Activated naive CD4-positive, alpha-beta T cell treated with anti-CD3 and anti-CD28 coated beads, Interleukin-2, amount 50 U/mL, for 72 hours (primary cell): ENCODE data around the gene SMIM32. TPM values are rescaled to one million over a fixed set of nuclear protein-coding genes. Genes with fewer than 3 reads are reported as not detected.

Experiments
- ATAC-seq, 2 donors: fragments of 150-1000 bp; cut with Tn5 transposase; 2 replicates each; pipeline ENCODE4 v1.10.0; 2021; ENCODE audit warnings: mild to moderate bottlenecking in 2 of 2, moderate library complexity in 2 of 2
- DNase-seq, 2 donors: peaks; one replicate each; pipeline ENCODE4 v3.0.0; 2021 to 2022; ENCODE audit warnings: low spot score in 2 of 2
- H3K27ac Mint-ChIP-seq, 2 donors: one replicate each; pipeline ENCODE4 v1.8.0; 2022; ENCODE audit warnings: mild to moderate bottlenecking in 2 of 2, mixed read lengths in 2 of 2
- H3K36me3 Mint-ChIP-seq, 2 donors: one replicate each; pipeline ENCODE4 v1.8.0; 2022; ENCODE audit warnings: mixed read lengths in 2 of 2
- H3K9me3 Mint-ChIP-seq, 2 donors: one replicate each; pipeline ENCODE4 v1.8.0; 2022; ENCODE audit warnings: mixed read lengths in 2 of 2
- total RNA-seq, 2 donors: library from RNA; stranded (reverse); gene quantifications; one replicate each; pipeline ENCODE4 v1.2.3, GENCODE V29; 2022

SMIM32 gene
- total RNA-seq, 2 donors from 2014 or later: not detected

DNA sequence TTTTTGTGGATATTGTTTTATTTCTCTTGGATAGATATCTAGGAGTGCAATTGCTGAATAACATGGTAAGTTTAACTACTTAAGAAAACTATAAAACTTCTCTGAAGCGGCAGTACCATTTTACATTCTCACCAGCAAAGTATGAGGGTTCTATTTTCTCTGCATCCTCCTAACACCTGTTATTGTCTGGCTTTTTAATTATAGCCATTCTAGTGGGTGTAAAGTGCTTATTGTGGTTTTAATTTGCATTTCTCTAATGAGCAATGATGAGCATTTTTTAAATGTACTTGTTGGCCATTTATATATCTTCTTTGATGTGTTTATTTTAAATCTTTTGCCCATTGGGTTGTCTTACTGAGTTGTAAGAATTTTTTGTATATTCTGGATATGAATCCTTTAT, 28.7 kb downstream of the SMIM32 start:
- no peak overlapping the region for H3K27ac Mint-ChIP-seq
- H3K9me3 Mint-ChIP-seq: no peaks in the 10 kb centered on the region
- peaks cover 0 to 6% of the 10 kb centered on the region in 2 donors for H3K36me3 Mint-ChIP-seq
- DNase-seq: no peak
- no peak for ATAC-seq

DNA sequence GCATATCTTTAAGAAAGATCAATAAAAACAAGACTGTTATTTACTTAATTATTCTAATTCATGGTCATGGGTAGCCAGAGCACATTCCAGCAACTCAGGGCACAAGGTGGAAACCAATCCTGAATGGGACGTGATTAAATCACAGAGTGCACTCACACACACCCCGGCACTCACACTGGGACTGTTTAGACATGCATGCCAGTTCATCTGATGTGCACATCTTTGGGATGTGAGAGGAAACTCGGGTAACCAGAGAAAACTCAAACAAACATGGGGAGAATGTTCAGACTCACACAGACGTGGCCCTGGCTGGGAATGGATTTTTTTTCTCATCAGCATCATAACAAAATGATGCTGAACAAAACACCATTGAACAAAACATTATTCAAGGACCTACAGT, 31.0 kb downstream of the SMIM32 start:
- no peaks in the 10 kb centered on the region for H3K36me3 Mint-ChIP-seq
- H3K9me3 Mint-ChIP-seq: no peaks in the 10 kb centered on the region
- no peak overlapping the region for H3K27ac Mint-ChIP-seq
- ATAC-seq: no peak
- DNase-seq: no peak

DNA sequence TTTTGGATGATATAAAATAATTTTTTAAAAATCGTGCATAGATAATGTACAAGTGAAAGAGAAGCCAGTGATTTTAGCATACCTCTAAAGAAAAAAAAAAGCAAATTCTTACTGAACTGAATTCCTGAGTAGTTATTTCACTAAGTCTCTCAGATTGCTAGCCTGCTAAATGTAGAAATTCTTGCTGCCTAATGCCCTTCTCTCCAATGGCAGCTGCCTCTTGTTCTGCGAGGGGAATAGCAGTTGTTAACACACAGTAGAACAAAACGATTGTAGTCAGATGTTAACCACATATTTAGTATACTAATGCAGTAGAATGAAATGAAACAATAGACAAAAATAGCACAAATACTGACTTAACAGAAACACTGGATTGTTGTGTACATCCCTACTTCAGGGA, 33.5 kb downstream of the SMIM32 start:
- Mint-ChIP-seq H3K36me3 (peaks cover 0 to 11% of the 10 kb centered on the region in 2 donors), H3K27ac (no peak overlapping the region), H3K9me3 (no peaks in the 10 kb centered on the region)
- ATAC-seq (no peak), DNase-seq (no peak)

DNA sequence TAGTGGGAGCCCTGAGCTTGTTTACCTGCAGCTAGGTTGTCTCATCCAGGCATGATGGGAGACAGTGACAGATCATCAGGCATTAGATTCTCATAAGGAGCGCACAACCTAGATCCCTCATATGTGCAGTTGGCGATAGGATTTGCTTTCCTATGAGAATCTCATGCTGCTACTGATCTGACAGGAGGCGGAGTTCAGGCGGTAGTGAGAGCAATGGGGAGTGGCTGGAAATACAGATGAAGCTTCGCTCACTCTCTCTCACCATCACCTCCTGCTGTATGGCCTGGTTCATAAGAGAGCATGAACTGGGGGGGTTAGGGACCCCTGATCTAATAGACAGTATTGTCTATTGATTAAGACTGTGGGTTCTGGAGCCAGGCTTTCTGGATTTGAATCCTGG, 35.4 kb downstream of the SMIM32 start:
- H3K9me3 Mint-ChIP-seq: no peaks in the 10 kb centered on the region
- H3K27ac Mint-ChIP-seq: no peak overlapping the region
- peaks cover 0 to 11% of the 10 kb centered on the region in 2 donors for H3K36me3 Mint-ChIP-seq
- DNase-seq (no peak), ATAC-seq (no peak)

DNA sequence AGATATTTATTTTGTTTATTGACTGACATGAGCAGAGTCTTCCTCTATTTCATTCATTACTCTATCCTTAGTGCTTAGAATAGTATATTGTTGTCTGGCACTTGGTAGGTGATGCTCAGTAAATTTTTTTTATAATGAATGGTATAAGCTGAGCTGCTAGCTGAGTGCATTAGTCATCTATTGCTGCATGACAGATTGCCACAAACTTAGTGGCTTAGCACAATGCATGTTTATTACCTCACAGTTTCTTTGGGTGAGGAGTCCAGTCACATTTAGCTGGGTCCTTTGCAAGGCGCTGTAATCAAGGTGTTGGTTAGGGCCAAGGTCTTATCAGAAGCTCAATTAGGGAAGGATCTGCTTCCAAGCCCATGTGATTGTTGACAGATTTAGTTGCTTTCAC, 37.2 kb downstream of the SMIM32 start:
- H3K36me3 Mint-ChIP-seq: peaks cover 0 to 11% of the 10 kb centered on the region in 2 donors

DNA sequence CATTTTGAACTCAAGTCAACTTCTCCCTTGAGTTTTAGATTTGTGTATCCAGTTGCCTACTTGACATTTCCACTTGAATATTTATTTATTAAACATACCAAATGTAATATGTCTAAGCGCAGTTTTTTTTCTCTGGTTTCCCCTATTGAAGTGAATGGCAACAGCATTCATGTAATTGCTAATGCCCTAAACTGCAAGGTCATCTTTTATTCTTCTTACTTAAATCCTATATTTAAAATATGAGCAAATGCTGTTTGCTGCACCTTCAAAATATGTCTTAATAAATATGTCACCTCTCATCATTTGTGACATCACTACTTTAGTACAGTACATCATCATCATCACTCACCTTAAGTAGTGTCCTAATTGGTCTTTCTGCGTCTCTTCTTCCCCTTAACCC, 37.9 kb downstream of the SMIM32 start:
- H3K27ac Mint-ChIP-seq: no peak overlapping the region
- no peaks in the 10 kb centered on the region for H3K9me3 Mint-ChIP-seq
- DNase-seq: no peak
- no peak for ATAC-seq
- peaks cover 0 to 11% of the 10 kb centered on the region in 2 donors for H3K36me3 Mint-ChIP-seq

More for the DNA sequence above, 37.2 kb downstream of the SMIM32 start:
- Mint-ChIP-seq H3K9me3 (no peaks in the 10 kb centered on the region), H3K27ac (no peak overlapping the region)
- ATAC-seq: no peak
- no peak for DNase-seq

DNA sequence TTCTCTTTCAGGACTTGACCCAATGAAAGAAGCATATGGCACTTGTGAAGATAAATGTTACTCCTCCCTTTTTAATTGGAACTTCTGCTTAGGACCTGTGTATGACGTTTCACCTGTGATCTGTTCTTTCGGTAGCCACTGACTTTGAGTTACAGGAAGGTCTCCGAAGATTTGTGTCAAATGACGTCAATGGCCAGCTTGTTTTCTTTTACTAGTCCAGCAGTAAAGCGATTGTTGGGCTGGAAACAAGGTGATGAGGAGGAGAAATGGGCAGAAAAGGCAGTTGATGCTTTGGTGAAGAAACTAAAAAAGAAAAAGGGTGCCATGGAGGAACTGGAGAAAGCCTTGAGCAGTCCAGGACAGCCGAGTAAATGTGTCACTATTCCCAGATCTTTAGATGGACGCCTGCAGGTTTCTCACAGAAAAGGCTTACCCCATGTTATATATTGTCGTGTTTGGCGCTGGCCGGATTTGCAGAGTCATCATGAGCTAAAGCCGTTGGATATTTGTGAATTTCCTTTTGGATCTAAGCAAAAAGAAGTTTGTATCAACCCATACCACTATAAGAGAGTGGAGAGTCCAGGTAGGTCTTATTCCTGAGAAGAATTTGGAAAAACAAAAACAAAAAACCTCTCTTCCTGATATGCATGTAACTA, 39.3 kb downstream of the SMIM32 start:
- H3K36me3 Mint-ChIP-seq: peaks cover 0 to 11% of the 10 kb centered on the region in 2 donors
- DNase-seq: no peak
- H3K27ac Mint-ChIP-seq: no peak overlapping the region
- ATAC-seq: no peak
- no peaks in the 10 kb centered on the region for H3K9me3 Mint-ChIP-seq

DNA sequence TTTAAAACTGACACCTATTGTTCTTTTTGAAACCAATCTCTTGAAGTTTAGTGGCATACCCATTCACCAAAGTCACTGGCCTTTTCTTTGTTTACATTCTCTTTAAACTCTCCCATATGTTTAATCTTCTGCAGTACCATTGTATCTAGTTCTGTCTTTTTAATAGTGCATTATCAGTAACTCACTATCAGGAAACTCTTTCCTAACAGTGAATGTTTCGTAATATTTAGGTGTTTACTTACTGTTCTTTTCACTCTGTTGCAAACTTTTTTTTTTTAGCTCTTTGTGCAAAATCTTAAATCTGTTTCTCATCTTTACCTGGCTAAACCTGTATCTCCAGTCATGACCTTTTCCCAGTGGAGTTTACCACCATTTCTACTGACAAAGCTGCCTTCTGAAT, 43.1 kb downstream of the SMIM32 start:
- Mint-ChIP-seq H3K9me3 (no peaks in the 10 kb centered on the region), H3K36me3 (peaks cover 0 to 4% of the 10 kb centered on the region in 2 donors), H3K27ac (no peak overlapping the region)
- DNase-seq (no peak), ATAC-seq (no peak)

DNA sequence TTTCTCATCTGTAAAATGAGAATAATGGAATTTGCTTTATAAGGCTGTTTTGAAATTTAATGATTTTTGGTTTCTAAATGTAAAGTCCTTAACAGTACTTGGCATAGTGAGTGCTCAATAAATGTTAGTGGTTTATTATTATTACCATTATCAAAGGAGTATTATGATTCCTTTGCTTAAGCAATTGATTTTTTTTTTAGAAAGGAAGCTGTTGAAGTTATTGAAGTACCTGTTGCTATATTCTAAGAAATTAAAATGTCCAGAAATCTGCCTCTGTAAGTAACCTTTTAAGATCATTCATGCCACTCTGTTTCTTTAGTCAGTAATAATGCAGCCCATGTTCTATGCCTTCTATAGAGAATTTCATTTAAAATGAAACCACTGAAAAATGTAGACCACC, 45.3 kb downstream of the SMIM32 start:
- no peak for ATAC-seq
- Mint-ChIP-seq H3K36me3 (no peaks in the 10 kb centered on the region), H3K27ac (no peak overlapping the region), H3K9me3 (no peaks in the 10 kb centered on the region)
- DNase-seq: no peak

DNA sequence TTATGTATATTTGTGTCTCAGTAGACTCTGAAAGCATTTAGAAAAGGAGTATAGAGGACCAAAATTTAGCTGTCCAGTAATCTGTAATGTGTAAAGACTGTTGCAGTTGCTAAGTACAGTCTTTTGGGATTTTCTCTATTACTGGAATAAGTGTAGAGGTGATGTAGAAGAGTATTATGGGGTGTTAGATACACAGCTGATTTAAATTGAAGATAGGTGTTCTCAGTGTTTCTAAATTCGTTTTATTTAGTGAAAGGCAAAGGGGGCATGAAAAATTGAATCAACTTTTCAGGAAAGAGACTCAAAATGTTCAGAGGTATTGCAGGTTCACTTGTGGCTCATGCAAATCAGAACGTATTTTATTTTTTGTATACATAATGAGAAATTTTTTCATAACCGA, 46.8 kb downstream of the SMIM32 start:
- no peaks in the 10 kb centered on the region for H3K36me3 Mint-ChIP-seq
- H3K9me3 Mint-ChIP-seq: no peaks in the 10 kb centered on the region
- no peak for DNase-seq
- no peak for ATAC-seq
- no peak overlapping the region for H3K27ac Mint-ChIP-seq

DNA sequence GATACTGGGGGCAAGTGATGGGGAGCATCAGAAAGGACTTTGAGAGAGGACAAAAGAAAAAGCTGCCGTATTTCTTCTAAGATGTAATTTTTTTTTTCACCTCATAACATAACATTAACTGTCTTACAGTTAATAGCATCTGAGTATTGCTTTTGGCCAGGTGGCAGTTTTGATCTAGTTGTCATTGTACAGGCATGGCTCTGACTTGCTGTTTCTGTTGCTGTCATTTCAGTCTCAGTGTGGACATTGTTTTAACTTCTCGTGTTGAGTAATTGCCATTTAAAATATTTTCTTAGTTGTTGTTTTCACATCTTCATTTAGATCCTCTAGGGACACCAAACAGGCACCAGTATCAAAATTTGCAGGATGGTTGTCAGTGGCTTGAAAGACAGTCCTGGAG, 47.9 kb downstream of the SMIM32 start:
- no peaks in the 10 kb centered on the region for H3K36me3 Mint-ChIP-seq
- H3K27ac Mint-ChIP-seq: no peak overlapping the region
- no peaks in the 10 kb centered on the region for H3K9me3 Mint-ChIP-seq
- DNase-seq (no peak), ATAC-seq (no peak)

DNA sequence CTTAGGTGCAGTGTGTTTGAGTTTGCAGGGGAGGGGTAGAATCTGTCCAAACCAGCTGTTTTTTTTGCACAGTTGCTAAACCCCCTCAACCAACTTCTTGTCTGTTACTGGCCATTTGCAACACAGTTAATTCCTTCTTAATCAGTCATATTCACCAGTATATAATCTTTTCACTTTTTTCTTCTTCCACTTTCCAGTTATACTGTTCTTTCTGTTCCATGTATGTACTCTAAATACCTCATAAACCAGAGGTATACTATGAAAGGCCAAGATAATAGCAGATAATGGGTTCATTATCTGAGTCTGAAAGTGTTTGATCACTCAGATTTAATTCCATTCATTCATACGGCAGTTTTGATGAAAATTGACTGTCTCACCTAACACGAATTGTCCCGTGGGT, 49.2 kb downstream of the SMIM32 start:
- DNase-seq (no peak), ATAC-seq (no peak)
- no peaks in the 10 kb centered on the region for H3K36me3 Mint-ChIP-seq
- H3K27ac Mint-ChIP-seq: no peak overlapping the region
- H3K9me3 Mint-ChIP-seq: no peaks in the 10 kb centered on the region

DNA sequence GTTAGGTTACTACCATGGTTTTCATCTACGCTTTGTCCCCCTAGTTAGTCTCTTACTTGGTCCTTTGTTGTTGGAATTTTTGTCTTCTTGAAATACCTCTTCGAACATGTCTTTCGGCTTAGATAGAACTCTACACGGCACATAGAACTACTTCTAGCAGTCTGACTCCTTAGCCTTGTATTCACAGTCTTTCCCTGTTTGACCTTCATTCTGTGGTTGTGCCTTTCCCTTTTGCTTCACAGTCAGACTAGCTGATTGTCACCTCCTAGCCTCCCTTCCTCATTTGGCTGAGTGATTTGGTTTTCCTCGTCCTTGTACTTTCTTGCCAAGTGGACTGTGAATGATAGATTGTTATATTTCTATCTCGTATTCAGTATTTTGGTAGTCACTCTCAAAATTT, 49.6 kb downstream of the SMIM32 start:
- ATAC-seq: no peak

DNA sequence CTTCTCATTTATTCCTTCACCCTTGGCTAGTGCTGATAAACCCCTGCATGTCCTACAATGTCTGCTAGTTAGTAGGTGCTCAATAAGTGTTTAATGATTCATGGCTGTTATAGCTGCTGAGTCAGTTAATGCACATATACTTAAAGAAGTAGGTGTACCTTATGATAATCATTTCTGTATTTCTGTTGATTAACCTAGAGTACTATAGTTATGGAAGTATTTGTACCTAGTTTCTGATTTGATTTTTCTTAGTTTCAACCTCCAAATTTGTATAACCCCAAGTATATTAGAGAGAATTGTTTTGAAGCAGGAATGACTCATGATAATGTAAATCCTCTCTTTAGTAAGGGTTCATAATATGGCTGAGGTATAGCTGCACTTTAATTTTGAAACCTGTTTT, 51.4 kb downstream of the SMIM32 start:
- Mint-ChIP-seq H3K27ac (no peak overlapping the region), H3K9me3 (no peaks in the 10 kb centered on the region), H3K36me3 (no peaks in the 10 kb centered on the region)
- ATAC-seq (peak in 1 of 2 donors; percentile 92), DNase-seq (no peak)

More for the DNA sequence above, 49.6 kb downstream of the SMIM32 start:
- no peaks in the 10 kb centered on the region for H3K9me3 Mint-ChIP-seq
- no peaks in the 10 kb centered on the region for H3K36me3 Mint-ChIP-seq
- no peak overlapping the region for H3K27ac Mint-ChIP-seq
- no peak for DNase-seq

Other genes starting within 250 kb of the SMIM32 start
- not detected for gene LECT2, start 238.2 kb downstream of the SMIM32 start, total RNA-seq
- gene TGFBI, start 164.2 kb downstream of the SMIM32 start, total RNA-seq: not detected
- 10 to 100 TPM in 1 of 2 donors, 1 to 10 TPM in 1; 5.8 to 12.1 TPM for gene SMAD5, start 60.3 kb downstream of the SMIM32 start, total RNA-seq
- gene TRPC7, start 172.4 kb upstream of the SMIM32 start, total RNA-seq: not detected